ENCODE measurements around the gene ADAMTS9.

DNA sequence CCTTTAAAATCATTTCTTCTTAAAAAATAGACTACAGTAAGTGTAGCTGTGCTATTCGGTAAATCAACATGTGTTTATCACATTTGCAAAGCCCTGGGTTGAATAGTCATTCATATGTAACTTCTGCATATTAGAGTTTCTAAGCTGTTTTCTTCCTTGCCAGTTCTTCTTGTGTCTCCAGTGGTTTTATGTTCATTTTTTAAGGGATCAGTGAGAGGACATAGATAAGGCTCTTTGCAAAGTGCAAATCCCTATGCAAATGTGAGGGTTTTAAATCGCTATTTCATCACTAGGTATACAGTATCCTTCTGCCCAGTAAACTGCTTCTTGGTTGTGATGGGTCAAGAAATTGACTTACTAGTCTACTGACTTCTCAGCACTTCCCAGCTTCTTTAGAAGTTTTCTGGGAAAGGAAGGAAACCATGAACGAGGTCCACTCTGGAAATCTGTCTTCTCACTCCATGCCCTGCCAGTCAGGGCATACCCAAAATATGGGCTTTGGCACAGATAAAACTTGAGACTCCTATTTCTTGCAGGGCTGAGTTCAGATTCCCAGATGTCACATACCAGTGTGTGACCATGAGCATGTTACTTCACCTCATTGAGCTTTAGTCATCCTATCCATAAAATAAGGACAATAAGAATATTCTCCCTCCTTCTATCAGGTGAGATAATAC is 38.8 kb upstream of the ADAMTS9 start:
- TF ChIP-seq, protein P1, sequence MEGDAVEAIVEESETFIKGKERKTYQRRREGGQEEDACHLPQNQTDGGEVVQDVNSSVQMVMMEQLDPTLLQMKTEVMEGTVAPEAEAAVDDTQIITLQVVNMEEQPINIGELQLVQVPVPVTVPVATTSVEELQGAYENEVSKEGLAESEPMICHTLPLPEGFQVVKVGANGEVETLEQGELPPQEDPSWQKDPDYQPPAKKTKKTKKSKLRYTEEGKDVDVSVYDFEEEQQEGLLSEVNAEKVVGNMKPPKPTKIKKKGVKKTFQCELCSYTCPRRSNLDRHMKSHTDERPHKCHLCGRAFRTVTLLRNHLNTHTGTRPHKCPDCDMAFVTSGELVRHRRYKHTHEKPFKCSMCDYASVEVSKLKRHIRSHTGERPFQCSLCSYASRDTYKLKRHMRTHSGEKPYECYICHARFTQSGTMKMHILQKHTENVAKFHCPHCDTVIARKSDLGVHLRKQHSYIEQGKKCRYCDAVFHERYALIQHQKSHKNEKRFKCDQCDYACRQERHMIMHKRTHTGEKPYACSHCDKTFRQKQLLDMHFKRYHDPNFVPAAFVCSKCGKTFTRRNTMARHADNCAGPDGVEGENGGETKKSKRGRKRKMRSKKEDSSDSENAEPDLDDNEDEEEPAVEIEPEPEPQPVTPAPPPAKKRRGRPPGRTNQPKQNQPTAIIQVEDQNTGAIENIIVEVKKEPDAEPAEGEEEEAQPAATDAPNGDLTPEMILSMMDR (IDR thresholded peaks at IDR 0.05): no peak
- TF ChIP-seq EZH2 (IDR thresholded peaks at IDR 0.05; ENCODE audit: borderline replicate concordance, insufficient read depth, low read depth, low read length, poor library complexity, severe bottlenecking): no peak

Measured in B cell (primary cell).